Tibial artery (tissue), 4 donors: ENCODE results near the gene SLC6A13.

Experiments used
- DNase-seq, 2 donors: peaks; one replicate each; pipeline ENCODE4 v3.0.0-alpha.2; 2019
- H3K27ac ChIP-seq, 2 donors: fragments of 200-600 bp; sonication (generic) in 1 of 2; 1 replicate in 1 of 2; 2 replicates in 1 of 2; pipeline ENCODE4 v1.5.1; 2018 to 2019; ENCODE audit warnings: mild to moderate bottlenecking in 1 of 2
- H3K27me3 ChIP-seq, 2 donors: fragments of 200-600 bp; sonication (generic) in 1 of 2; one replicate each; pipeline versions ENCODE4 v1.5.1 to v1.6.0; 2016 to 2019
- H3K36me3 ChIP-seq, 3 donors: fragments of 200-600 bp; sonication (generic) in 2 of 3; one replicate each; pipeline ENCODE4 v1.5.1; 2016 to 2019; ENCODE audit warnings: mild to moderate bottlenecking in 2 of 3
- H3K4me1 ChIP-seq, 4 donors: fragments of 200-600 bp; sonication (generic) in 2 of 4; 1 replicate in 3 of 4; 2 replicates in 1 of 4; pipeline ENCODE4 v1.5.1; 2016 to 2019
- H3K4me3 ChIP-seq, 2 donors: fragments of 200-600 bp; sonication (generic) in 1 of 2; 1 replicate in 1 of 2; 2 replicates in 1 of 2; pipeline ENCODE4 v1.5.1; 2018 to 2019; ENCODE audit warnings: mild to moderate bottlenecking in 2 of 2
- H3K9me3 ChIP-seq, 3 donors: fragments of 200-600 bp; sonication (generic) in 1 of 3; one replicate each; pipeline ENCODE4 v1.5.1; 2016 to 2019
- intact Hi-C: fragments of 100-400 bp; cut with DNase I; formaldehyde crosslinking; loops from one replicate; pipeline ENCODE4 v1.15.0; 2023; ENCODE audit warnings: low total_unique reads
- TF ChIP-seq, protein P1 (sequence below), 2 experiments: fragments of 200-600 bp in 1 of 2; fragments of 450-650 bp in 1 of 2; IDR thresholded peaks; one replicate each; pipeline ENCODE4 v1.5.1; 2017 to 2019; ENCODE audit warnings: antibody characterized with exemption in 2 of 2, mild to moderate bottlenecking in 1 of 2, moderate library complexity in 1 of 2

Gene SLC6A13

DNA sequence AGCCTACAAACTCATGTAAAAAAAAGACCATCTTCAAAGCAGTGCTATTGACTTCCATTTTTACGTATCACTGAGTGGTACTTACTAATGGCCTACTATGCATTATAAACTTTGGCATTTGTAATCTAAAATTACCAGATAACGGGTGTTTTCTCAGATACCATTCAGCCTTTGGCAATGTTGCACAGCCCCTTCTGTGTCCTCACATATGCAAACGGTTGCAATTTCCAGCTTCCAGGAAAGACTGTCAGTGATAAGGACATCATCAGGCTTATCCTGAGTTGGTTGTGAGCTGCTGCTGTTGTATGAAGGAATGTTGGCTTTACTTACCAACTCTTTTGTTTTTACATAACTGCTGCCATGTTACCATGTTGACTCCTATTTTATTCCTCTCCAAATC lies 1.6 kb upstream of the SLC6A13 start:
- intact Hi-C loops = no loop called here
- Histone ChIP-seq H3K4me1 (no peaks in the 10 kb centered on the region), H3K27ac (no peak overlapping the region), H3K9me3 (no peaks in the 10 kb centered on the region), H3K36me3 (no peaks in the 10 kb centered on the region), H3K4me3 (no peak overlapping the region), H3K27me3 (peaks cover 0 to 24% of the 10 kb centered on the region in 2 donors)
- no peak for DNase-seq
- TF ChIP-seq, protein P1, sequence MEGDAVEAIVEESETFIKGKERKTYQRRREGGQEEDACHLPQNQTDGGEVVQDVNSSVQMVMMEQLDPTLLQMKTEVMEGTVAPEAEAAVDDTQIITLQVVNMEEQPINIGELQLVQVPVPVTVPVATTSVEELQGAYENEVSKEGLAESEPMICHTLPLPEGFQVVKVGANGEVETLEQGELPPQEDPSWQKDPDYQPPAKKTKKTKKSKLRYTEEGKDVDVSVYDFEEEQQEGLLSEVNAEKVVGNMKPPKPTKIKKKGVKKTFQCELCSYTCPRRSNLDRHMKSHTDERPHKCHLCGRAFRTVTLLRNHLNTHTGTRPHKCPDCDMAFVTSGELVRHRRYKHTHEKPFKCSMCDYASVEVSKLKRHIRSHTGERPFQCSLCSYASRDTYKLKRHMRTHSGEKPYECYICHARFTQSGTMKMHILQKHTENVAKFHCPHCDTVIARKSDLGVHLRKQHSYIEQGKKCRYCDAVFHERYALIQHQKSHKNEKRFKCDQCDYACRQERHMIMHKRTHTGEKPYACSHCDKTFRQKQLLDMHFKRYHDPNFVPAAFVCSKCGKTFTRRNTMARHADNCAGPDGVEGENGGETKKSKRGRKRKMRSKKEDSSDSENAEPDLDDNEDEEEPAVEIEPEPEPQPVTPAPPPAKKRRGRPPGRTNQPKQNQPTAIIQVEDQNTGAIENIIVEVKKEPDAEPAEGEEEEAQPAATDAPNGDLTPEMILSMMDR (IDR thresholded peaks at IDR 0.05) = no peak

DNA sequence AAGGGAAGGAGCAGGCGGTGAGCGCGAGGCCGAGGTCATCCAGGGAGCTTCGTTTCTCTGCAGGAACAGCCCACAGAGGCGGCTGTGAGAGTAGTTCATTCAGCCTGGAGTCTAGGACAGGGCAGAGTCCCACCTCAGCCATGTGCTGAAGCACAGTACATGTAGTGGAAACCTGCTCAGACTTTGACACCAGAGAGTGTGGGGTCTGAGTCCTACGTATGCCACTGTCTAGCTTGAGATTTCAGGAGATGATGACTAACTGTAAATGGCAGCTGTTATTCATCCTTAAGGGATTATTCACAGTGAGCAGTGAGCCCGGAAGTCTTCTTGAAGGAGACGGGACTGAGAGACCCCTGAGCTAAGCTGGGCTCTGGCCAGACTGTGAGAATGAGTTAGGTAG lies 938 bp upstream of the SLC6A13 start:
- Histone ChIP-seq H3K27ac (no peak overlapping the region), H3K4me1 (no peaks in the 10 kb centered on the region), H3K36me3 (no peaks in the 10 kb centered on the region), H3K4me3 (no peak overlapping the region), H3K27me3 (peaks cover 0 to 27% of the 10 kb centered on the region in 2 donors), H3K9me3 (no peaks in the 10 kb centered on the region)
- intact Hi-C loops = no loop called here
- TF ChIP-seq, protein P1 (IDR thresholded peaks at IDR 0.05) = no peak
- no peak for DNase-seq

DNA sequence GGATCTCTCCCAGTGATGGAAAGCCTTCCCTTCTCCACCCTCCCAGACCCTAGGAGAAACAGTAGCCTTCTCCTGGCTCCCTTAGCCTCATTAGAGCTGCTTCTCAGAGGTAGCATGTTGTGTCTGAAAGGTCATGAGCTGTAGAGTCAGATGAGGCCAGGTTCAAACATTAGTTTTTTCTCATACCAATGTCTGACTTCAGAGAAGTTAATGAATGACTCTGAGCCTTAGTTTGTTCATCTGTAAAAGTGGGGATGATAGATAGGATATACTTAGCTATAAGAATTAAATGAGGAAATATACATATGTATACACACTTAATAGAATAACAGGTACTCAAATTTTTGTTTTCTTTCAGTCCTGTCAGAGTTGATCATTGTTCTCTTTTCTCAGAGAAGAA lies 523 bp downstream of the SLC6A13 start:
- H3K4me1 ChIP-seq = no peaks in the 10 kb centered on the region
- DNase-seq = no peak
- no peak overlapping the region for H3K27ac ChIP-seq
- no peak overlapping the region for H3K4me3 ChIP-seq
- H3K36me3 ChIP-seq = no peaks in the 10 kb centered on the region
- intact Hi-C loops = no loop called here
- TF ChIP-seq, protein P1 (IDR thresholded peaks at IDR 0.05) = no peak
- no peaks in the 10 kb centered on the region for H3K9me3 ChIP-seq
- peaks cover 0 to 41% of the 10 kb centered on the region in 2 donors for H3K27me3 ChIP-seq

DNA sequence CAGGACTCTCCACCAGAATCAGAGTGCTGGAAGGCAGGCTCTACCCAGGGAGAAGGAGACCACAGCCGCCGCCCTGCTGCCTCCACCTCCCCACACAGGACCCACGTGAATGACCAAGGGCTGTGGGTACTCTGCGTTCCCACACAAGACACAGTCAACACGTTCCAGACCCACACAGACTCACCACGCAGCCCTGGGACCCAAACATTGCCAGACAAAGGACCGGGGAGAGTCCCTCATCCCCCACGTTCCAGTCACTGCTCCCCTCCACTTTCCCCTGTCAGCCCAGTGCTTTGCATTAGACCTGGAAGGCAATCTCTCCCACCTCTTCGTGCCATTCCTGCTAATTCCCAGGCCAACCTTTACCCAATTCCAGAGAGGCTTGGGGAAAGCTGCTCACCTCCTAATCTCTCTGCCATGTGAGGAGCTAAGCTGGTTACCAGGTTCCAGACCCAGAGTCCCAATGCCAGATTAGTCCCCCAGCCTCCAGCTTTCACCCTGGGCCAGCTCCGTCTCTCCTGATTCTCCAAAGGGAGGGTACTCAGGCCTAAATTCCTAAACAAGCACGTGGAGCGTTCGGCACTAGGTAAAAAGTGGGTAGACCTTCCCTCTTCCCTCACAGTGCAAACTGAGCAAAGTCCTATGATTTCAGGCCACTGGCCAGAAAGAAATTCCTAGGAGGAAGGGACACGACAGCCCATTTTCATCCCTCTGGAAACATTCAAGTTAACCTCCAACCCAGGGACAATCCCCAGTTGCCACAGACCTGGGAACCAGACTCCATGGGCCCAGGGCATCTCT lies 4.9 kb downstream of the SLC6A13 start:
- H3K27ac ChIP-seq = no peak overlapping the region
- intact Hi-C loops = no loop called here
- TF ChIP-seq, protein P1 (IDR thresholded peaks at IDR 0.05) = no peak
- H3K36me3 ChIP-seq = no peaks in the 10 kb centered on the region
- H3K4me1 ChIP-seq = no peaks in the 10 kb centered on the region
- DNase-seq = no peak
- peaks cover 0 to 38% of the 10 kb centered on the region in 2 donors for H3K27me3 ChIP-seq
- no peak overlapping the region for H3K4me3 ChIP-seq
- no peaks in the 10 kb centered on the region for H3K9me3 ChIP-seq

DNA sequence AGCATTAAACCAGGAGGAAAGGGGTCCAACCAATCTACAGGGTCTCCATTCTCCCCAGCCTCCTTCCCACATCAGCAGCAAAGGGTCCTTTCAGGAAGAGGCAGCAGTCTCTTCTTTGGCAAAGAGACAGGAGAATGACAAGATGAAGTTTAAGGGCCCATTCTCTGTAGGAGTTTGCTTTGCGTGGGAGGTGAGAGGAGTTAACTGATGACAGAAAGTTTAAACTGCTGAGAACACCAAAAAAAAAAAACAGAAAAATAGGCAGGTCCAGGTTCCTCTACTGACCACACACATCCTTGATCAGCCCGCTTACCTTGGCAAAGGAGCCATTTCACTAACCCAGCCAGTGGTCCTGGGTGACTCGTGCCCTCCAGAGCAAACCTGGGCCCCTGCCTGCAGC lies 5.7 kb downstream of the SLC6A13 start:
- Histone ChIP-seq H3K4me1 (no peaks in the 10 kb centered on the region), H3K36me3 (no peaks in the 10 kb centered on the region), H3K4me3 (no peak overlapping the region), H3K27me3 (peaks cover 0 to 36% of the 10 kb centered on the region in 2 donors), H3K9me3 (no peaks in the 10 kb centered on the region), H3K27ac (no peak overlapping the region)
- intact Hi-C loops = no loop called here
- TF ChIP-seq, protein P1 (IDR thresholded peaks at IDR 0.05) = no peak
- no peak for DNase-seq
